ENCODE results near the gene HCFC1.

Gene HCFC1

DNA sequence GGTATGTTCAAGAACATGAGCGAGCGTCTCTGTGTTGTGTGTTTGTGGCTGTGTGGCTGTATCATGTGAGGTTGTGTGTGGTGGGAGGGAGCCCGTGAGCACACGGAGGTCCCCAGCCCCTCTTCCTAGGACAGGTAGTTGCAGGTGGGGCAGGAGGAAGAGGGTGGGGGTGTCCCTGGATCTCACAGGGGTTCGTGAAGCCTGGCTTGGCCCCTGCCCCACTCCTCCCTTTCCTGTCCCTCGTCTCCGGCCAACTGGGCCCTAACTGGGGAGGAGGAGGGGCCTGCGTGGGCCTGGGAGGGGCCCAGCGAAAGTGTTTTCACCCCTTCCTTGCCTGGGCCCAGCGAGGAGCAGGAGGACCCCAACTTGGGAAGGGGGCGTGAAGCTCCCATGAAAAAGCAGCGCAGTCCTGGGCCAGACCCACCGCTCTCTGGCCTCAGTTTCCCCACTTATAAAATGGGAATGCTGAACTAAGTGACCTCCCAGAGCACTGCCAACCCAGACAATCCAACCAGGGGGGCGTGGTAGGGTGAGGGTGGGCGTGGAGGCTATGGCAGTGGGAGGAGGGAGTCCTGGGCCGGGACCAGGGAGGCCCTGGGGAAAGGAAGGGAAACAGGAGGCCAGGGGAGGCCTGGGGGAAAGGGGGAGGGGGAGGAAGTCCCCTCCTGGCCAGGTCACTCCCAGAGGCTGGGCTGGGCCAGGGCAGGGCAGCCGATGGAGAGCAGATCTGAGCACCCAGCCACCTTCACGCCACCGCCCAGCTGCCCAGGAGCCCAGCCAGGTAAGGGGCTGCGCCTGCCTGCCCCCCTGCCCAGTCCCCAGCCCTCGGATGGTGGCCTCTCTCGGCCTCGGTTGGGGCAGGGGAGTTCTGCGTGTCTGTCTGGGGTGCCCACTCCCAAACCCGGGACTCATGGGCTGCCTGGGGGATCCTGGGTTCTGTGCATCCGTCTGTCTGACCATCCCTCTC, 67.3 kb downstream of the HCFC1 start, which contains the start of gene AVPR2:
Gene AVPR2, plus strand, starts transcription at position 683 of the 967 bp plus-strand sequence. CDS start 473 bp downstream, outside the sequence.
- H2BK15ac ChIP-seq (ENCODE audit: low read length): no peak within 1 kb of the TSS
- H3K27me3 ChIP-seq (ENCODE audit: control insufficient read depth in 3 of 3, insufficient read depth in 3 of 3, low read depth in 1 of 3, low read length in 3 of 3): peaks cover 0 to 38% (median 0%) of the 10 kb centered on the region in 3 experiments
- H3K18ac ChIP-seq (ENCODE audit: low read length): no peak within 1 kb of the TSS
- no peaks in the 10 kb centered on the region for H3K9me3 ChIP-seq (replicated peaks in 1 of 2; ENCODE audit: control insufficient read depth in 2 of 2, insufficient read depth in 1 of 2, low read depth in 1 of 2, low read length in 2 of 2)
- no peak within 1 kb of the TSS for H3K4ac ChIP-seq (ENCODE audit: low read length)
- no peak within 1 kb of the TSS for H4K91ac ChIP-seq (ENCODE audit: low read depth, low read length, poor library complexity)
- no peaks in the 10 kb centered on the region for H3K36me3 ChIP-seq (replicated peaks in 1 of 2; ENCODE audit: control insufficient read depth in 2 of 2, insufficient read depth in 2 of 2, low read length in 2 of 2)
- no peak within 1 kb of the TSS for H3K23ac ChIP-seq (ENCODE audit: low read depth, low read length, poor library complexity)
- no CpG with 5 or more reads among the region's 26 CpGs for WGBS, 2 donors (ENCODE audit: extremely low coverage in 2 of 2, insufficient read length in 2 of 2, insufficient replicate concordance in 1 of 2)
- no peak within 1 kb of the TSS for H3K4me3 ChIP-seq (ENCODE audit: low read length in 2 of 2)
- peak within 1 kb of the TSS; percentile 44 for H3K9ac ChIP-seq (ENCODE audit: low read depth, low read length, poor library complexity)
- no peak for DNase-seq (ENCODE audit: low spot score)
- H2AK5ac ChIP-seq (ENCODE audit: low read depth, low read length): no peak within 1 kb of the TSS
- peak within 1 kb of the TSS; percentile 21 for H2AFZ ChIP-seq (ENCODE audit: low read length)
- H2BK12ac ChIP-seq (ENCODE audit: low read length): no peak within 1 kb of the TSS
- peak within 1 kb of the TSS; percentile 13 for H2BK5ac ChIP-seq (ENCODE audit: low read length)
- H3K4me2 ChIP-seq (ENCODE audit: insufficient read depth, low read length, poor library complexity, severe bottlenecking): no peak within 1 kb of the TSS
- no peak within 1 kb of the TSS for H3K14ac ChIP-seq (ENCODE audit: low read length)
- peaks cover 5 to 12% of the 10 kb centered on the region in 2 donors for H3K4me1 ChIP-seq (ENCODE audit: control insufficient read depth in 2 of 2, insufficient read depth in 1 of 2, low read depth in 1 of 2, low read length in 2 of 2)
- no peaks in the 10 kb centered on the region for H3K79me1 ChIP-seq (ENCODE audit: low read depth, low read length)
- no peak within 1 kb of the TSS for H3K27ac ChIP-seq (replicated peaks; ENCODE audit: low read length)
- H4K8ac ChIP-seq (ENCODE audit: low read depth, low read length): no peak within 1 kb of the TSS
- H2BK120ac ChIP-seq (ENCODE audit: low read depth, low read length): no peak within 1 kb of the TSS

DNA sequence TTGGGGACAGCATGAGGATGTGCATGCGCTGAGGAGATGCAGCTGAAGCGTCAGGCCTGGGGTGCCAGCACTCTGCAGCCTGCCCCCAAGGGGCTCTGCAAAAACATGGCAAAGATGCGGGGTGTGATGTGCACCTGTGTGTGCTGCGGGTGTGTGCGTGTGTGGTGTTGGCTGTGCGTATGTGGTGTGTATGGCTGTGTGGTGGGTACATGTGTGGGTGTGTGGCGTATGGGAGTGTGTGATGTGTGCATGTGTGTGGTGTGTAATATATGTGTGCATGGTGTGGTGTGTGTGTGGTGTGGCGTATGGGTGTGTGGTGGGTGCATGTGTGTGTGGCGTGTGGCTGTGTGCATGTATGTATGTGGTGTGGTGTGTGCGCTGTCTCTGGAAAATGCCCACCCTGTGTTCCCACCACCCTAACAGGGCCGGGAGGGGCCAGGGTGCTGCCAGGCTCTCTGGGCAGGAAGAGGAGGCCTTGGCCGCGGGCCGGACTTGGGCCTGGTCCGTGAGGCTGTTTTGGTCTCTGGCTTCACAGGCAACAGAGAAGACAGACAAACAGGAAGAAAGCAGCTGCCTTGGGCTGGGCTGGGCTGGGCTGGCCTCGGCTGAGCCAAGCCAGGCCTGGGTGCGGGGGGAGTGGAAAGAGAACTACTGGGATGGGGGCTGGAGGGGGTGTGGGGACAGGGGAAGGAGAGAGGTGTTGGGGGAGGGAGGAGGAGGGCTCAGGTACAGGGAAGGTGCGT, 68.2 kb downstream of the HCFC1 start:
- Histone ChIP-seq H3K9me3 (replicated peaks in 1 of 2; ENCODE audit: control insufficient read depth in 2 of 2, insufficient read depth in 1 of 2, low read depth in 1 of 2, low read length in 2 of 2) (no peaks in the 10 kb centered on the region), H2BK5ac (ENCODE audit: low read length) (peak overlapping the region; percentile 13), H3K4me3 (ENCODE audit: low read length in 2 of 2) (no peak overlapping the region), H2AFZ (ENCODE audit: low read length) (peak overlapping the region; percentile 21), H2BK15ac (ENCODE audit: low read length) (no peak overlapping the region), H3K14ac (ENCODE audit: low read length) (no peak overlapping the region), H3K18ac (ENCODE audit: low read length) (no peak overlapping the region), H3K4me1 (ENCODE audit: control insufficient read depth in 2 of 2, insufficient read depth in 1 of 2, low read depth in 1 of 2, low read length in 2 of 2) (peaks cover 3 to 10% of the 10 kb centered on the region in 2 donors), H2BK12ac (ENCODE audit: low read length) (no peak overlapping the region), H4K8ac (ENCODE audit: low read depth, low read length) (no peak overlapping the region), H3K36me3 (replicated peaks in 1 of 2; ENCODE audit: control insufficient read depth in 2 of 2, insufficient read depth in 2 of 2, low read length in 2 of 2) (no peaks in the 10 kb centered on the region), H2AK5ac (ENCODE audit: low read depth, low read length) (no peak overlapping the region), H3K27me3 (ENCODE audit: control insufficient read depth in 3 of 3, insufficient read depth in 3 of 3, low read depth in 1 of 3, low read length in 3 of 3) (peaks cover 0 to 42% (median 0%) of the 10 kb centered on the region in 3 experiments), H3K27ac (replicated peaks; ENCODE audit: low read length) (no peak overlapping the region), H2BK120ac (ENCODE audit: low read depth, low read length) (no peak overlapping the region), H3K9ac (ENCODE audit: low read depth, low read length, poor library complexity) (peak overlapping the region; percentile 44), H4K91ac (ENCODE audit: low read depth, low read length, poor library complexity) (no peak overlapping the region), H3K79me1 (ENCODE audit: low read depth, low read length) (no peaks in the 10 kb centered on the region), H3K4me2 (ENCODE audit: insufficient read depth, low read length, poor library complexity, severe bottlenecking) (no peak overlapping the region), H3K4ac (ENCODE audit: low read length) (no peak overlapping the region), H3K23ac (ENCODE audit: low read depth, low read length, poor library complexity) (no peak overlapping the region)
- 100% methylated on average over 1 of the region's 18 CpGs; no CpG with 5 or more reads in 1 of the 2 donors for WGBS, 2 donors (ENCODE audit: extremely low coverage in 2 of 2, insufficient read length in 2 of 2, insufficient replicate concordance in 1 of 2)
- DNase-seq (ENCODE audit: low spot score): no peak

GRCh38 chrX:153902385-153902784, 69.2 kb downstream of the HCFC1 start:
- Histone ChIP-seq H3K4ac (ENCODE audit: low read length) (no peak overlapping the region), H3K27me3 (ENCODE audit: control insufficient read depth in 3 of 3, insufficient read depth in 3 of 3, low read depth in 1 of 3, low read length in 3 of 3) (peaks cover 0 to 48% (median 0%) of the 10 kb centered on the region in 3 experiments), H3K23ac (ENCODE audit: low read depth, low read length, poor library complexity) (no peak overlapping the region), H2BK15ac (ENCODE audit: low read length) (no peak overlapping the region), H2BK12ac (ENCODE audit: low read length) (peak overlapping the region; percentile 16), H2AK5ac (ENCODE audit: low read depth, low read length) (peak overlapping the region; percentile 21), H2AFZ (ENCODE audit: low read length) (no peak overlapping the region), H4K8ac (ENCODE audit: low read depth, low read length) (no peak overlapping the region), H3K14ac (ENCODE audit: low read length) (no peak overlapping the region), H3K79me1 (ENCODE audit: low read depth, low read length) (no peaks in the 10 kb centered on the region), H4K91ac (ENCODE audit: low read depth, low read length, poor library complexity) (no peak overlapping the region), H3K27ac (replicated peaks; ENCODE audit: low read length) (no peak overlapping the region), H2BK5ac (ENCODE audit: low read length) (no peak overlapping the region), H3K4me3 (ENCODE audit: low read length in 2 of 2) (no peak overlapping the region), H3K36me3 (replicated peaks in 1 of 2; ENCODE audit: control insufficient read depth in 2 of 2, insufficient read depth in 2 of 2, low read length in 2 of 2) (no peaks in the 10 kb centered on the region), H3K18ac (ENCODE audit: low read length) (no peak overlapping the region), H3K9ac (ENCODE audit: low read depth, low read length, poor library complexity) (no peak overlapping the region), H3K9me3 (replicated peaks in 1 of 2; ENCODE audit: control insufficient read depth in 2 of 2, insufficient read depth in 1 of 2, low read depth in 1 of 2, low read length in 2 of 2) (no peaks in the 10 kb centered on the region), H3K4me1 (ENCODE audit: control insufficient read depth in 2 of 2, insufficient read depth in 1 of 2, low read depth in 1 of 2, low read length in 2 of 2) (peaks cover 3 to 10% of the 10 kb centered on the region in 2 donors), H3K4me2 (ENCODE audit: insufficient read depth, low read length, poor library complexity, severe bottlenecking) (no peak overlapping the region), H2BK120ac (ENCODE audit: low read depth, low read length) (no peak overlapping the region)
- no peak for DNase-seq (ENCODE audit: low spot score)
- no CpG with 5 or more reads among the region's 10 CpGs for WGBS, 2 donors (ENCODE audit: extremely low coverage in 2 of 2, insufficient read length in 2 of 2, insufficient replicate concordance in 1 of 2)

DNA sequence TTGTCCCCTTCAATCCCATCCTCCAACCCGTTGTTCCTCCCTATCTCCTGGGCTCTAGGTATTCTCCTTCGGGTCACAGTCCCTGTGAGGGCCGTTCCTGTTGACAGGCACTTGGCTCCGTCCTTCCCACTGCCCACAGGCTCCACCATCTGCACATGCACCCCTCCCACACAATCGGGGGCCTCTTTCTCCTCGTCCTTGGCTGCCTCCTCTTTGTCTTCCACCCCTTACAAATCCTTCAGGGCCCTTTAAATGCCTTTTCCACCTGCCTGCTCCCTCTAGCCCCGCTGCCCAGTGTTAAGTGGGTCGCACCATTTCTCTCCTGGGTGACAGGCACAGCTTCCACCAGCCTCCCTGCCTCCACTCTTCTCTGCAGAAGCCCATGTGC, 69.9 kb downstream of the HCFC1 start:
- Histone ChIP-seq H3K23ac (ENCODE audit: low read depth, low read length, poor library complexity) (no peak overlapping the region), H2AFZ (ENCODE audit: low read length) (peak overlapping the region; percentile 44), H3K9ac (ENCODE audit: low read depth, low read length, poor library complexity) (no peak overlapping the region), H3K14ac (ENCODE audit: low read length) (no peak overlapping the region), H3K79me1 (ENCODE audit: low read depth, low read length) (no peaks in the 10 kb centered on the region), H3K9me3 (replicated peaks in 1 of 2; ENCODE audit: control insufficient read depth in 2 of 2, insufficient read depth in 1 of 2, low read depth in 1 of 2, low read length in 2 of 2) (no peaks in the 10 kb centered on the region), H2AK5ac (ENCODE audit: low read depth, low read length) (no peak overlapping the region), H3K4me1 (ENCODE audit: control insufficient read depth in 2 of 2, insufficient read depth in 1 of 2, low read depth in 1 of 2, low read length in 2 of 2) (peaks cover 3 to 10% of the 10 kb centered on the region in 2 donors), H3K36me3 (replicated peaks in 1 of 2; ENCODE audit: control insufficient read depth in 2 of 2, insufficient read depth in 2 of 2, low read length in 2 of 2) (no peaks in the 10 kb centered on the region), H3K4me3 (ENCODE audit: low read length in 2 of 2) (no peak overlapping the region), H2BK15ac (ENCODE audit: low read length) (no peak overlapping the region), H3K18ac (ENCODE audit: low read length) (no peak overlapping the region), H2BK12ac (ENCODE audit: low read length) (no peak overlapping the region), H3K27me3 (ENCODE audit: control insufficient read depth in 3 of 3, insufficient read depth in 3 of 3, low read depth in 1 of 3, low read length in 3 of 3) (peaks cover 0 to 46% (median 0%) of the 10 kb centered on the region in 3 experiments), H2BK120ac (ENCODE audit: low read depth, low read length) (no peak overlapping the region), H3K27ac (replicated peaks; ENCODE audit: low read length) (no peak overlapping the region), H3K4me2 (ENCODE audit: insufficient read depth, low read length, poor library complexity, severe bottlenecking) (no peak overlapping the region), H3K4ac (ENCODE audit: low read length) (no peak overlapping the region), H2BK5ac (ENCODE audit: low read length) (no peak overlapping the region), H4K91ac (ENCODE audit: low read depth, low read length, poor library complexity) (no peak overlapping the region), H4K8ac (ENCODE audit: low read depth, low read length) (no peak overlapping the region)
- DNase-seq (ENCODE audit: low spot score): no peak
- WGBS, 2 donors (ENCODE audit: extremely low coverage in 2 of 2, insufficient read length in 2 of 2, insufficient replicate concordance in 1 of 2): no CpG with 5 or more reads among the region's 8 CpGs
